Ovary (tissue), 3 donors: Measurements from ENCODE around the gene APBB2.

Experiments used
- EP300 ChIP-seq: sonication (generic); formaldehyde crosslinking; IDR thresholded peaks from one replicate; pipeline ENCODE4 v1.6.1; 2017; ENCODE audit warnings: antibody characterized with exemption
- POLR2A ChIP-seq: fragments of 450-650 bp; IDR thresholded peaks from one replicate; pipeline ENCODE4 v1.6.1; 2017; ENCODE audit warnings: antibody characterized with exemption, mild to moderate bottlenecking, moderate library complexity
- TF ChIP-seq, protein P1 (sequence below), 3 donors: fragments of 450-650 bp in 2 of 3; fragments of 200-600 bp in 1 of 3; IDR thresholded peaks; one replicate each; pipeline versions ENCODE4 v1.5.1 to v1.8.0; 2016 to 2022; ENCODE audit warnings: antibody characterized with exemption in 3 of 3, mild to moderate bottlenecking in 1 of 3
- donor health status: DM: no; HTN: no; CAD: no.

- TF ChIP-seq, protein P1, sequence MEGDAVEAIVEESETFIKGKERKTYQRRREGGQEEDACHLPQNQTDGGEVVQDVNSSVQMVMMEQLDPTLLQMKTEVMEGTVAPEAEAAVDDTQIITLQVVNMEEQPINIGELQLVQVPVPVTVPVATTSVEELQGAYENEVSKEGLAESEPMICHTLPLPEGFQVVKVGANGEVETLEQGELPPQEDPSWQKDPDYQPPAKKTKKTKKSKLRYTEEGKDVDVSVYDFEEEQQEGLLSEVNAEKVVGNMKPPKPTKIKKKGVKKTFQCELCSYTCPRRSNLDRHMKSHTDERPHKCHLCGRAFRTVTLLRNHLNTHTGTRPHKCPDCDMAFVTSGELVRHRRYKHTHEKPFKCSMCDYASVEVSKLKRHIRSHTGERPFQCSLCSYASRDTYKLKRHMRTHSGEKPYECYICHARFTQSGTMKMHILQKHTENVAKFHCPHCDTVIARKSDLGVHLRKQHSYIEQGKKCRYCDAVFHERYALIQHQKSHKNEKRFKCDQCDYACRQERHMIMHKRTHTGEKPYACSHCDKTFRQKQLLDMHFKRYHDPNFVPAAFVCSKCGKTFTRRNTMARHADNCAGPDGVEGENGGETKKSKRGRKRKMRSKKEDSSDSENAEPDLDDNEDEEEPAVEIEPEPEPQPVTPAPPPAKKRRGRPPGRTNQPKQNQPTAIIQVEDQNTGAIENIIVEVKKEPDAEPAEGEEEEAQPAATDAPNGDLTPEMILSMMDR (IDR thresholded peaks at IDR 0.05): no peak
- no peak for TF ChIP-seq EP300
- TF ChIP-seq POLR2A: no peak
Observed at GRCh38 chr4:40909363-40909876, 304.9 kb downstream of the APBB2 start.
